ENCODE results near the gene USP6. TPM values are rescaled to one million over a fixed set of nuclear protein-coding genes. Genes with fewer than 3 reads are reported as not detected.
"Not testable (repeated sequence)": the region's sequence is repeated elsewhere in the genome, so short reads cannot be mapped to it uniquely, and the experiment has no call there.

The USP6 gene
- total RNA-seq (2014; rRNA removed; shearing (Covaris generic)), result not detected in 2 replicates

DNA sequence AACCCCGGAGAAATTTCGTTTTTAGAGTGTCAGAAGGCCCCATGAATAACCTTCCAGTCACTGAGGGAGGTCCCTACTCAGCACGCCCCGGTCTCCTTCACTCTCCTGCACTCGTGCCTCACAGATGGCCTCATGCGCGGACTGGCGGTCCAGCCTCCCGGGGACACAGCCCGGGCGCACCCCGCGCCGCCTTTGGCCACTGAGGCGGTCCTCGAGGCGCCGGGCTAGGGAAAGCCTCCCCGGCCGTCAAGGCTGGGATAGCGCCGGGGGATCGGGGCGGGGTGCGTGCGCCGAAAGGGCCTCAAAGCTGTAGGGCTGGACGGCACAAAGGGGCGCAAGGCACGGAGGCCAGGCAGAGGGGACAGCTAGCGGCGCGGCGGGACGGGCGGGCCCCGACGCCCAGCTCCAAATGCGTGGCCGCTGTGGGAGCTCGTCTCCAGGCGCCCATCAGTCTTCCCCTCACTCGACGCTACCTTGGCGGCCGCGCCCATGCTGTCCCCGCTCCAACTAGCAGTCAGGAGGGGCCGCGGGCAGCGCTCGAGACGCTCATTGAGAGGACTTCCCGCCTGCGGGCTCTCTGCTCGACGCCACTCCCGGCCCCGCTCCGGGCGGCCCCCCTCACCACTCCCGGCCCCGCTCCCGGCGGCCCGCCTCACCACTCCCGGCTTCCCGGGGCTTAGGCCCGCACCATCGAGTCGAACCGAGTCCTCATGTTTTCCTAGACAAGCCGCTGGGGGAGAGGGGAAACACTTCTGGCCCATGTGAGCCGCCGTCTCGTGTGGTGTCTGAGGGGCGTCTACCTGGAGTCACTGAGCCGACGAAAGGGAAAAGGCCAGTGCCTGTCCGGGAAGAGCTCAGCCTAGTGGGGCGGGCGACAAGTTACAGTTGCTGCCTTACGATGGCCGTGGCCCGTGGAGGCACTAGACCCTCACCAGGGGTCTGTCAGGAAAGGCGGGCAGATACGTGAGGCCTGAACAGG, at the start of gene USP6:
TSS of gene USP6 (plus strand) at position 360 of the 979 bp plus-strand sequence. CDS start 14,336 bp downstream, outside the sequence.
- DNase-seq (ENCODE audit: low read depth), result no peak

DNA sequence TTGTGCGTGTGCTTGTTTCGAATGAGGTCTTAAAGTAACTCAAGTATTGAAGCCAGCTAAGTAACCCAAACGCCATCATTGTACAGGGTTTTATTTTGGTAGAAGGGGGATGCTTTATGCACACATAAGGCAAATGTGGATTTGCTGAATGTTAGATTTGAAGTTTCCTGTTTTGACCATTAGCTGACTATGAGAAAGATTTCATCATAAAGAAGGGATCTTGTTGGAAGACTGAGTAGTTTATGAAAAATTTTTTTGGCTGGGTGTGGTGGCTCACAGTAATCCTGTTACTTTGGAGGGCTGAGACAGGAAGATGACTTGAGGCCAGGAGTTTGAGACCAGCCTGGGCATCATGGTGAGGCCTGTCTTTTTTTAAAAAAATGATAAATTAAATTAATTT, 47.6 kb upstream of the USP6 start:
- DNase-seq (ENCODE audit: low read depth), result no peak

DNA sequence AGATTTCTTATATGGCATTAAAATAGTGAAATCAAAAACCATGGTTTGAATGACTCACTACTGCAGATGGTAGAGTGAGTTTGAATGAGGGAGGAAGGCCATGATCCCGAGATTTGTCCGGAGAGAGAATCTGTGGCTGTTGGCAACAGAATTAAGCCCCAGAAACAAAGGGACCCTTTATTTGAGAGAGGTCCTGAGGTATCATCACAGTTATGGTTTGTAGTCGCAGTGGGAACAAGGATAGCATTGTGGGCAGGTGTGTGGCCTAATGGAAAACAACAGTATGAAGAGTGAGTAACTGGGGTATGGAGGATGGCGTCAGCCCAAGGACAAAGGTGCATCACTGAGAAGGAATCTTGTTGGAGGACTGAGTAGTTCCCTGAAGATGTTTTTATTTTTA, 46.1 kb upstream of the USP6 start:
- no peak for DNase-seq (ENCODE audit: low read depth)

DNA sequence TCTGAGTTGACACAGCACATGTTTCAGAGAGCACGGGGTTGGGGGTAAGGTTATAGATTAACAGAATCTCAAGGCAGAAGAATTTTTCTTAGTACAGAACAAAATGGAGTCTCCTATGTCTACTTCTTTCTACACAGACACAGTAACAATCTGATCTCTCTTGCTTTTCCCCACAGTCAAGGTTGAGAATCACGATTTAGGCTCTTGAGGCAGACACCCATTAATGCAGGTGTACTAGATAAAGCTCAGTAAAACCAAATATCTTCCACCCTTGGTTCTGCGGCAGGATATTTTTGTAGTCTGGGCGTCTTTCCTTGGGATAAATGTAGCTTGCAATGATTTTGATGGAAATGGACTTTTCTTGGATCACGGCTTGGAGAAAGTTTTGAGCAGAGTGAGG, 40.4 kb upstream of the USP6 start:
- not testable (repeated sequence) for DNase-seq (ENCODE audit: low read depth)

DNA sequence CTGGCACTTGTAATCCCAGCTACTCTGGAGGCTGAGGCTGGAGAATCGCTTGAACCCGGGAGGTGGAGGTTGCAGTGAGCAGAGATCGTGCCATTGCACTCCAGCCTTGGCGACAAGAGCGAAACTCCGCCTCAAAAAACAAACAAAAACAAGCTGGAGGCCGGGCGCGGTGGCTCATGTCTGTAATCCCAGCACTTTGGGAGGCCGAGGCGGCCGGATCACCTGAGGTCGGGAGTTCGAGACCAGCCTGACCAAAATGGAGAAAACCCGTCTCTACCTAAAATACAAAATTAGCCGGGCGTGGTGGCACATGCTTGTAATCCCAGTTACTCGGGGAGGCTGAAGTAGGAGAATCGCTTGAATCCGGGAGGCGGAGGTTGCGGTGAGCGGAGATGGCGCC, 38.6 kb upstream of the USP6 start:
- DNase-seq (ENCODE audit: low read depth), result not testable (repeated sequence)

DNA sequence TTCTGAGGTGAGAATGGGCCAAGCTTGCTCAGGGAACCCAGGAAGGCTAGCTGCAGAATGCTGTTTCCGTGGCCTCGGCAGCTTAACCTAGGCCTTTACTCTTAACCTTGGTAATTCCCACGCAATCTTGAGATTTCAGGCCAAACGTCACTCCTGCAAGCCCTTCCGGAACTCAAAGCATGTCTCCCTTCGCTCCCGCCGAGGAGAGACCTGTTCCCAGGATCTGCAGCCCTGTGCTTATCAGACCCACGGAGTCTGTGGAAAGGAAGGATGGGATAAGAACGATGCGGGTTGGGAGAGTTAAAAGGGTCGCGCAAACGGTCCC, 38.1 kb upstream of the USP6 start:
- no peak for DNase-seq (ENCODE audit: low read depth)

DNA sequence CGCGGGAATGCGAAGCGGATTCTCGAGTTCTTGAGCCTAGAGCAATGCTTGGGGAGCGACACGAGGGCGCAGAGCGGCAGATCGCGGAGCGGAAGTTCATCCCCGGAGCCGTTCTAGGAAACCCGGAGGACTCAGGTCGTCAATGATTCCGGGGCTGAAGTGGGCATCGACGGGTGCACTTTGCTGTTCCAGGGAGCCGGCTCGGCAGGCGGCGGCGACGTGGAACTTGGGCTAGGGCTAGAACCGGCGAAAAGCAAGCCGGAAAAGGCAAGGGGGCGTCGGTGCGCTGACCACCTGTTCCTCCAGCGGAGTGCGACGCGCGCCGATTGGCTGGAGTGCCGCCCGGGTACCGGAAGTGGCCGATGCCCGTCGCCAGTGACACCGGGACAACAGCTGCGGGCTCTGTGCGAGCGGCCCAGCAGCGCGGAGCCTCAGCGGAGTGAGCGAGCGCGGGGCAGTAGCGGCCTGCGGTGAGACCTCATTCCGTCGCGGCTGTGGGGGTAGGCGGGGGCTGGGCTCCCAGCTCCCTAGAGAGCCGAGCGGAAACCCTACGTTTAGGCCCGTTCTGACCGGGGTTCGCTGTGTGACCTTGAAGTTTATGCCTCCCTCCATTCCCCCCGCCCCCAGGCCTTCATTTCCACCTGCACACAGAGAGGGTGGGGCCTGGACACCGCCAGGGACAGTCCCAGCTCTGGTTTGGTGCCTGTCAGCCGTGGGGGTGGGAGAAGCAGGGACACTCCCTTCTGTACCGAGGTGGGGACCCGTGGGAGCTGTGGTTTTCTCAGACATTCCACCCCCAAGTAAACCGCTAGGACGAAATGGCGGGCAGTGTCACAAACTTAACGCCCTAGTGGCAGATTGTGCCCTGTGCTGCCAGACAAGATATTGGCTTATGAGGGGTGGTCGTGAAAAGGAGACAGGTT, 37.5 kb upstream of the USP6 start, which contains the start of gene ZFP3:
TSS of gene ZFP3 (plus strand) at position 362 of the 923 bp plus-strand sequence. CDS start 13,038 bp downstream, outside the sequence.
- DNase-seq (ENCODE audit: low read depth), result no peak

DNA sequence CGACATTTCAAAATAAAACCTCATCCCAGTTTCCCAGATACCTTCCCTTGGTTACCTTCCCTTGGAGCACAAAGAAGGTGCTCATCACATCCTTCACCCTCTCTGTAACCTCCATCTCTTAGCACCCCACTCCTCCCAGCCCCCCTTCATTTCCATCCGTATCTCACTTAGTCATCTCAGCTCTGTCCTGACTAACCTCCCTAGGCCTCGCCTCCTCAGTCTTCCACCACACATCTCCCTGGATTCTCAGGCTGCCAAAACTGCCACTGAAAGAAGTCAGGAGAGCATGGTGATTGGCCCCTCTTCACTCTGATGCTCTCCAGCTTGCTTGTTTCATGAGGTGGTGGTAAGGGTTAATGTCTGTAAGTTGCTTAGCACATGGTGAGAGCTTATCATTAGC, 35.2 kb upstream of the USP6 start:
- no peak for DNase-seq (ENCODE audit: low read depth)

DNA sequence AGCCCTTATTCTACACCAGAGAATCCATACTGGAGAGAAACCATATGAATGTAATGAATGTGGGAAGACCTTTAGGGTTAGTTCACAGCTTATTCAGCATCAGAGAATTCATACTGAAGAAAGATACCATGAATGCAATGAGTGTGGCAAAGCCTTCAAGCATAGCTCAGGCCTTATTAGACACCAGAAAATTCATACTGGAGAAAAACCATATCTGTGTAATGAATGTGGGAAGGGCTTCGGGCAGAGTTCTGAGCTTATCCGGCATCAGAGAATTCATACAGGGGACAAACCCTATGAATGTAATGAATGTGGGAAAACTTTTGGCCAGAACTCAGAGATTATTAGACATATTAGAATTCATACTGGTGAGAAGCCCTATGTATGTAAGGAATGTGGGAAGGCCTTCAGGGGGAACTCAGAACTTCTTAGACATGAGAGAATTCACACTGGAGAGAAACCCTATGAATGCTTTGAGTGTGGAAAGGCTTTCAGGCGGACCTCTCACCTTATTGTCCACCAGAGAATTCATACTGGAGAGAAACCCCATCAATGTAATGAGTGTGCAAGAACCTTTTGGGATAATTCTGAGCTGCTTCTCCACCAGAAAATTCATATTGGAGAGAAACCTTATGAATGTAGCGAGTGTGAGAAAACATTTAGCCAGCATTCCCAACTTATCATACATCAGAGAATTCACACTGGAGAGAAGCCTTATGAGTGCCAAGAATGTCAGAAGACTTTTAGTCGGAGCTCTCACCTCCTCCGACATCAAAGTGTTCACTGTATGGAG, 23.4 kb upstream of the USP6 start:
- no peak for DNase-seq (ENCODE audit: low read depth)

DNA sequence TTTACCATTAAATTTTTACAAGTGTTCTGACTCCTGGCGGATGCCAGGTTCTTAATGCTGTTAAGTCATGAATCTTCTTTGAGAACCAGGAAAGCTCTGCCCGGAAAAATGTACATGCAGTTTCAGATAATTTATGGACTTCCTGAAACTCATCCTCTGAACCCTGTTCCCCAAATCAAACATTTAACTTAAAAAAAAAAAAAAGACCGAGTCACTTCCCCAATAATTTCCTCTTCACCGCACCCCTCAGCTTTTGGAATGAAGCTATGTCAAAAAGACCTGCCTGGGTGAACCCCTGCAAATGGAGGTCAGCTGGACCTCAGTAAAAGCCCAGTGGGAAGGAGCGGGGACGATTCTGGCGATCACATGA, 19.1 kb upstream of the USP6 start:
- no peak for DNase-seq (ENCODE audit: low read depth)

DNA sequence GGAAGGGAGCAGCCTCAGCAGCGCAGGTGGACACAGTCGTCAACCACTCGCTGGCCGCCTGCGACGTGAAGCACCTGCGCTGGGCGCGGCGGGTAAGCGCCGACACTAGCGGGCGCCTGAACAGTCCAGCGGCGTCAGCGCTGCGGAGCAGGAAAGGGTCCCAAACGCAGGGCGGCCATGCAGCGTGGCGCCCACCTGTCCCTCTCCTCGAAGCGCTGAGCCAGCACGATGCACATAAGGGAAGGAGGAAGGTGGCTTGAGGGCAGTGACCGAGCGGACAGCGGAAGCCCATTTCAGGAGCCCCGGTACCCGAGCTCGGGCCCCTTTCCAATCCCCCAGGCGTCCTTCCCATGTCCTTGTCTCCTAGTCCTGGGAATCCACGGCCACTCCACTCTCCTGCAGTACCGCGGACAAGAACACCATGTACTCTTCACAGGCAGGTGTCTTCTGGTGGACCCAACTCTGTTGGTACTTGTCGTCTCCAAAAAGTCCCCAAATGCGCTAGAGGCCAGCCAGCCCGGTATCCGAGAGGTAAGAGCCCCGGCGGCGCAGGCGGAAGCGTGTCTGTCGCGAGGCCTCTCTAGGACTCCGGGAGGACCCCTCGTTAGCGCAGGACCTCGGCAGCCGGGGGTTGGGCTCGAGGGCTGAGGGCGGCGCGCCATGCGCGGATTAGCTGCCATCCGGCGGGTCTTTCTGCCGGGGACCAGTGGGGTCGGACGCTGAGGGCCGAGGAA, 18.6 kb upstream of the USP6 start:
- no peak for DNase-seq (ENCODE audit: low read depth)

DNA sequence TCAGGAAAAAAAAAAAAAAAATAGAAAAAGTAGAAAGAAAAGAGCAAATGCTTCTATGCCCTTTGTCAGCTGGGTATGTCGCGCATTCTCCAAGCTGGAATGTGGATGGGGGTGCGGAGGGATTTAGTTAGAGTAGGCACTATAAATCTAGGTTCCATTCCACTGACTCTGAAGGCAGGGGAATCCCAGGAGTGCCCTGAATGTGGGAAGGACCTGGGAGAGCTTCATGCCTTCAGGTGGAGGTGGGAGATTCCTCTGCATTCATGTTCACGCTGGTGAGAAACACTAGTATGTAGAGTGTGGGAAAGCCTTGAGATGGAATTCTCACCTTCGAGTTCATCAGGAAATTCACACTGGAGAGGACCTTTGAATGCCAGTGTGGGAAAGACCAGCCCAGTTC, 16.6 kb upstream of the USP6 start:
- DNase-seq (ENCODE audit: low read depth), result no peak

DNA sequence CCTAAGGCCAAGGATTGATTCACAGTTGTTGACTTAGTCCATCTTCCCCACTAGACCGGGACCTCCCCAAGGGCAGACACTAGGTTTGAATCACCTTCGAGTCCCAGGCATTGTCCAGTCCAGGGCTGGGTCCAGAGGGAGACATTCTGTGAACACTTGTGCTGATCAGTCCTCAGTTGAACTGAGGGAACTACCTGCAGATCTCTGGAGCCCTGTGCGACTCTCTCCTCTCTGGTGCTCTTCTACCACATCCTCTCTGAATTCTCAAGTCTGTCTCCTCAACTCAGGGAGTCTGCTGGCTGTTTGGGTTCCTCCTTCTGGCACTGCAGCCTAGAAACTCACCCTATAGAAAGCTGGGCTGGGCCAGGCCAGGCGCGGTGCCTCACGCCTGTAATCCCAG, 15.0 kb upstream of the USP6 start:
- DNase-seq (ENCODE audit: low read depth), result no peak

DNA sequence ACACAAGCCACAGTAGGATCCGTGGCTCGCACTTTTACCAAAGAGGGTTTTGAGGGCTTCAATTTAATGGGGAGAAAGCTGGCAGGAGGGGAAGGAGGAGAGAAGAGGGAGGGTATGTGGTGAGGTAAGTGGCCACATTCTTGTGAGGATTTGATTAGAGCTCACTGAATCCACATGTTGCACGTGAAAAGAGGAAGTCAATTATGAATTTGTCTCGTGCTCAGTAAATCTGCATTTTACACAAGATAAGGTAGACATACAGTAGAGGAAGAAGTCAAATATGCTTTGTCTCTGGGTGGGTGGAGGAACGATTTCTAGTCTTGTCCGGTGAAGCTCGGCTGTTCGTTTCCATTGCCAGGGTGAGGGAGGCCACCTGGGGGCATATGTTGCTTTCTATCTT, 5.0 kb upstream of the USP6 start:
- DNase-seq (ENCODE audit: low read depth), result no peak

DNA sequence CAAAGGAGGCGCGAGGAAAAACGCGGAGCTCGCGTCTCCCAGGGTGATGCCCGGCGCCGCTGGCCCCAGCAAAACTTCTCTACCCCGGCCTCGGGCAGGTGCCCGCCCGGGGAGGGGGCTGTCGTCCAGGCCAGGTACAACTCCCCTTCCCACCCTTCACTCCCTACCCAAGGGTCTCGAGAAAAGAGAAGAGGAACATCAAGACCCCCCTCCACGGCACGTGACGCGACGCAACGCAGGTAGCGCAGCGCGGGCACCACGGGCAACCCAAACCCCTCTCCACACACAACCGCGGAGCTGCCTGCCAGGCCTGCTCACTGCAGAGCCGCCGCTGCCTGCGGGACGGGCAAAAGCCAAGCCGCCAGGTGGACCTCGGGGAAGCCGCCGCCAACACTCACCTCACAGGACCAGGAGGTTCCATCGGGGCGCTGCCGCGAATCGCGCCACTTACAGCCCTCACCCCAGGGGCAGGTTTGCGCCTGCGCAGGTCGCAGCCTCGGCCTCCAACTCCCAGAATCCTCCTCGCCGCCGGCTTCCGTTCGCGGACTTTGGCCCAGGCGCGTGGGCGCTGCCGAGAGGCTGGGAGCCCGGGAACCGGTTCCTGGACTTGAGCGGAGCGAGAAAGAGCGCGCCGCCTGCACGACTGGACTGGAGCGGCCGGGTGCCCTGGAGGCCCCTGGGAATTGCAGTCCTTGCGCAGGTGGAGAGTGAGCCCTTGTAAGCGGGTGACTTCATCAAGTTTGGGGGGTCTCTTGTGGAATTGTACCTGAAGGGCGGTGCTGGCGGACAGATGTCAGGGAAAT, 4.2 kb upstream of the USP6 start, which contains the start of gene ZNF232:
TSS of gene ZNF232 (minus strand) at position 477 of the 803 bp plus-strand sequence. CDS start at position 421, 56 bp downstream.
- DNase-seq (ENCODE audit: low read depth), result peak; percentile 98

DNA sequence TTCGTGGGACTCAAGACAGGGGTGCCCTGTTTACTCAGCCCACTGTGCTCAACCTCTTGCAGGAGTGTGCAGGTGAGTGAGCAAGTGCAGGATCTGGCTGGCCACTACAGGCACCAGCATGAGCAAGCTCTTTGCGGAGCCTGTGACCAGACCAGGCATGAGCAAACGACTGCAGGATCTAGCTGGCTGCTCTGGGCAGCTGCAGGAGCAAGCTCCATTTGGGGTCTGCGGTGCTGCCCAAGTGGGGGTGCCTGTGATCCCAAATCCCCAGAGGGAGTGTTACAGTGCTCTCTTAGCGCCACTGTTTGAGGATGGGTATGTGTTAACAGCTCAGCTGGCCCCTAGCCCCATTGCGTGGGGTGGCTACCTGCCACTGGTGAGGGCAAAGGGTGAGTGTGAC, 2.4 kb downstream of the USP6 start:
- DNase-seq (ENCODE audit: low read depth), result no peak

DNA sequence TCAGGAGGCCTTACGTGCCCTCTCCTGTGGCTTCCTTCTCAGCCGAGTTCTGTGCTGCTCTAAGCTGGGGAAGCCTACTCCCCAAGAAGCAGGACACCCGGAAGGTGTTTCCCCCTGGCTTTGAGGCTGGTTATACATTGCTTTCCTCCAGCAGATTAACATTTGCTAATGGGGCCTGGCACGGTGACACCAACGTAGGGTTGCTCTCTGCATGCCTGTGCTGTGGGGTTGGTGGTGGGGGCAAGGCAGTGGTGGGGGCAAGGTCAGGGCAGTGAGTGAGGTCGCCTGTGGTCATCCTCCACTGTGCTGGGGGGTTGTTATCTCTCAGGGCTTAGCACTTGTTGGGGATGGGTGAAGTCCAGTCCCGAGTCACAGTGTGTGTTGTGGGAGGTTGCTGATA, 4.2 kb downstream of the USP6 start:
- no peak for DNase-seq (ENCODE audit: low read depth)

DNA sequence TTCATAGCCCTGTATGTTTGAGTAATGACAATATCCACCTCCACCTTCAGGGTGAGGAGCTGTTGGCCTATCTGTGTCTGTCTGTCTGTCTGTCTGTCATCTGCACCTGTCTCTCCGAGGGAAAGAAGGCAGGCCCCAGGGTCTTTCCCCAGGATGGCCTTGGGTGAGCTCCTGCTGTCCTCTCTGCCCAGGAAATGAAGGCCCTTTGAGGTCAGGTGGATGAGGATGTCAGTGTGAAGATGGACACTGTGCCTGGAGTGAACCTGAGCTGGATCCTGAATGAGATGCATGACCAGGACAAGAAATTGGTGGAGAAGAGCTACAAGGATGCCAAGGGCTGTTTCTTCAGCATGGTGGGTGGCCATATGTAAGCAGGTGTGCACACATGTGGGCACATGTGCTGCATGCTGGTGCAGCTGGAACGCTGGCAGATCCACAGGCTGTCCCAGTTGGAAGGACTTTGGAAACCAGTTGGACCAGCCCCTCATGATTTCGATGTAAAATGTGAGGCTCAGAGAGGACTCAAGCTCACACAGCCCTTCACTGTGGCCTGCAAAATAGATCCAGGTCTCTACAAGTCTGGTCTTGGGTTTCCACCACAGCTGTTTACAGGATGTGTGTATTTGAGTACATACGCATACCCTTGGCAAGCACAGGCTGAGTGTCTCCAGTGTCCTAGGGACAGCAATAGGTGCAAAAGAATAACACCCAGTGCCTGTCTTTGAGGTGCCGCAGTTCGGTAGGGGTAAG, 4.8 kb downstream of the USP6 start:
- DNase-seq (ENCODE audit: low read depth), result not testable (repeated sequence)

DNA sequence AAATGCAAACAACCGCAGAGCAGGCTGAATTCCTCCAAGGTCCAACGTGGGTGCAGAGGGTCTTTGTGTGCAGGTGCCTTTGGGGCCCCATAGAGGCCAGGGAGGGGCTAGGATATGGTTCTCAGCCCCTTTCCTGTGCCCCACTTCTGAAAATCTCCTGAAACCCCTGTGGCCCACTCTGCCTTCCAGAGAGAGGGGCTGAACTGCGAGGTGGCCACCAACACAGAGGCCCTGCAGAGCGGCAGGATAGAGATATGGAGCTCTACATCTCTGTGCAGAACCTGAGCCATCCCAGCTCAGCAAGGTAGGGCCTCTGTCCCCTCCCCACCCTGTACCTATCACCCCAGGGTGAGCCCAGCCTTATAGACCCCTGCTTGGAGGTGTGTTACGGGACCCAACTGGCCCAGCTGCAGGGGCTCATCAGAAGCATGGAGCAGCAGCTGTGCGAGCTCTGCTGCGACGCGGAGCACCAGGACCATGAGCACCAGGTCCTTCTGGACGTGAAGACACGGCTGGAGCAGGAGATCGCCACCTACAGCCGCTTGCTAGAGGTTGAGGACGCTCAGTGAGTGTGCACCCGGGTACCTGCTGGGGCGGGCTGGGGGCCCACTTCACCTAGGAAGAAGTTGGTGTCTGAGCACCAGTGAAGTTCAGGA, 5.5 kb downstream of the USP6 start:
- DNase-seq (ENCODE audit: low read depth), result no peak

All from Daoy (cell line).